Pons (tissue), 1 donor: Measurements from ENCODE around the gene GIGYF1.
A peak's percentile ranks its signal among the peaks of the same experiment; 100 is the strongest.
"Not testable (repeated sequence)": the region's sequence is repeated elsewhere in the genome, so short reads cannot be mapped to it uniquely, and the experiment has no call there.

ENCODE experiments used
- DNase-seq: peaks from one replicate; pipeline ENCODE4 v3.0.0-alpha.2; 2016; ENCODE audit warnings: low spot score

The GIGYF1 gene

DNA sequence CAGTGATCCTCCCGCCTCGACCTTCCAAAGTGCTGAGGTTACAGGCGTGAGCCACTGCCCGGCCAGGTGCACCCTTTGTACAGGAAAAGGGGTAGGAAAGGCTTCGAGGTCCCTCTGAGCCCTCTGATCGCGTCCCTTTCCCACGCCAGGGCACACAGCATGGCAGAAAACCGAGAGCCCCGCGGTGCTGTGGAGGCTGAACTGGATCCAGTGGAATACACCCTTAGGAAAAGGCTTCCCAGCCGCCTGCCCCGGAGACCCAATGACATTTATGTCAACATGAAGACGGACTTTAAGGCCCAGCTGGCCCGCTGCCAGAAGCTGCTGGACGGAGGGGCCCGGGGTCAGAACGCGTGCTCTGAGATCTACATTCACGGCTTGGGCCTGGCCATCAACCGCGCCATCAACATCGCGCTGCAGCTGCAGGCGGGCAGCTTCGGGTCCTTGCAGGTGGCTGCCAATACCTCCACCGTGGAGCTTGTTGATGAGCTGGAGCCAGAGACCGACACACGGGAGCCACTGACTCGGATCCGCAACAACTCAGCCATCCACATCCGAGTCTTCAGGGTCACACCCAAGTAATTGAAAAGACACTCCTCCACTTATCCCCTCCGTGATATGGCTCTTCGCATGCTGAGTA is 12.7 kb upstream of the GIGYF1 start:
- no peak for DNase-seq

DNA sequence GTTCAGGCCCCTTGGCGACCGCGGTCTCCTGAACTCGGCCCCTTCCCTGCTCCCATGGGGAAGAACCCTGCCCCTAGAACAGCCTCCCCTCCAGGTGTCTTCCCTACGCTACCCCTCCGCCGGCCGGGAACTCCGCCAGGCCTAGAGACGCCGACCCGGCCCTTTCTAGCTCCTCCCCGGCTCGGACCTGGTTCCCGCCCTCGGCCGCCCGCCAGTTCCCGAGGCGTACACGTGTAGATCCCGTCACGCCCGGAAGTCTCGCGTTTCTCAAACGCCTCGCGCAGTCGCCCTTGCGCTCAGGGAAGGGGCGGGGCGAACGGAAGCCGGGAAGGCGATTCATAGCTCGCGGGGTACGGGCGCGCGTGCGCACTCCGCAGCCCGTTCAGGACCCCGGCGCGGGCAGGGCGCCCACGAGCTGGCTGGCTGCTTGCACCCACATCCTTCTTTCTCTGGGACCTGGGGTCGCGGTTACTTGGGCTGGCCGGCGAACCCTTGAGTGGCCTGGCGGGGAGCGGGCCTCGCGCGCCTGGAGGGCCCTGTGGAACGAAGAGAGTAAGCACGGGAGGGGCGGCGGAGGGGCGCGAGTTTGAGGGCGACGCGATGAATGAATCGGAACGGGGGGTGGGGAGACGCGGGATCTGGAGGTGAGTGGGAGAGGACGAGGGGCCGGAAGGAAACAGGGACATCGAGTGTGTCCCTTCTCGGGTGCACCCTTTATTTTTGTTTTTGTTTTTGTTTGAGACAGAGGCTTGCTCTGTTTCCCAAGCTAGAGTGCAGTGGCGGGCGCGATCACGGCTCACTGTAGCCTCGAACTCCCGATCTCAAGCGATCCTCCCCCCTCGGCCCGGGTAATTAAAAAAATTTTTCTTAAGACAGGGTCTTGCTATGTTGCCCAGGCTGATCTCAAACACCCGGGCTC is 12.0 kb upstream of the GIGYF1 start, which contains the start of gene POP7:
Gene POP7 (plus strand): TSS at position 369 of the 919 bp plus-strand sequence. CDS start 710 bp downstream, outside the sequence.
- DNase-seq = peak; percentile 90

DNA sequence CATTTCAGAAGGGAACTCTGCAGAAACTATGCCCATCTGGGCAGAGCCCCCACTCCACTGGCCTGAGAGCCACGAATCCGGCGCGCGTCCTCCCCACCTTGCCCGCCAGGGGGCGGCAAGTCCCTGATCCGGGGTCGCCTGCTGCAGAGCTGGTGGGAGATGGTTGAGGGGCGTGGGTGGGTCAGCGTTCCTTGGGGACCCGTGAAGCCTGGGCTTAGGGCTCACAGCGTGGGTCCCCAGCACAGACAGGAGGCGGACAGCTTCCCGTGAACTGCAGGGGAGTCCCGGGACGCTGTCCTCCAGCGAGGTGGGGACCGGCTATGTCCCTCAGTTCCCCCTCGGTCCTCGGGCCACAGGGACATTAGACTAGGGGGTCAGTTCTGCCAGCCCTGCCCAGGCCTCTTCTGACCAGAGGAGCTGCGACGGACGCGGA is 11.3 kb upstream of the GIGYF1 start:
- peak; percentile 51 for DNase-seq

DNA sequence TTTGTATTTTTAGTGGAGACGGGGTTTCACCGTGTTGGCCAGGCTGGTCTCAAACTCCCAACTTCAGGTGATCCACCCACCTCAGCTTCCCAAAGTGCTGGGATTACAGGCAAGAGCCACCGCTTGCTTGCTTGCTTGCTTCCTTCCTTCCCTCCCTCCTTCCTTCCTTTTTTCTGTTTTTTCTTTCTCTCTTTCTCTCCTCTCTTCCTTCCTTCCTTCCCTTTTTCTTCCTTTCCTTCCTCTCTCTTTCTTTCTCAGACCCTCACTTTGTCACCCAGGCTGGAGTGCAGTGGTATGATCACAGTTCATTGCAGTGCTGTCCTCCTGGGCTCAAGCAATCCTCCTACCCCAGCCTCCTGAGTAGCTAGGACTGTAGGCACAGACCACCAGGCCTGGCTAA is 7.0 kb upstream of the GIGYF1 start:
- DNase-seq = not testable (repeated sequence)

DNA sequence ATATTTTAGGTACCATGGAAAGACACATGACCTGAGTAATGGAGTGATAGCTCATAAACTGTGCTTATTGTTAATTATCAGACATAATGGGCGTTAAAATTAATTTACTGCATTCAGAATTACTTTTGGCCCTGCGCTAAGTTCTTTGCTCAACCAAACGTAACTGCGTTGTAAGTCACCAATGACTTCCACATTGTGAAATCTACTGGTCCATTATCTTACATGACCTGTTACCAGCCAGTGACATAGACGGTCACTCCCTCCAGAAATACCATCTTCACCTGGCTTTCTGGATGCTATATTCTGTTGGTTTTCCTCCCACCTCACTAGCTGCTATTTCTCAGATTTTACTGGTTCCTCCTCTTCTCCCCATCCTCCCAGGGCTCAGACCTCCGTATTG is 5.0 kb upstream of the GIGYF1 start:
- no peak for DNase-seq

DNA sequence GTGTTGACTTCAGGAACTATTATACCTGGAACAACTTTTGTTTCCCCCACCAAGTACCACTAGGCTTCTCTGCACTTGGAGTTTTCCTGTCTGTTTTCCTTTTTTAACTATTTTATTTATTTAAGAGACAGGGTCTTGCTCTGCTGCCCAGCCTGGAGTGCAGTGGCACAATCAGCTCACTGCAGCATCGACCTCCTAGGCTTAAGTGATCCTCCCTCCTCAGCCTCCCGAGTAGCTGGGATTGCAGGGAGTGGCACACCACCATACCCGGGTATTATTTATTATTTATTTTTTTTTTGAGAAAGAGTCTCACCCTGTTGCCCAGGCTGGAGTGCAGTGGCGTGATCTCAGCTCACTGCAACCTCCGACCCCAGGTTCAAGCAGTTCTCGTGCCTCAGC is 2.1 kb upstream of the GIGYF1 start:
- no peak for DNase-seq

DNA sequence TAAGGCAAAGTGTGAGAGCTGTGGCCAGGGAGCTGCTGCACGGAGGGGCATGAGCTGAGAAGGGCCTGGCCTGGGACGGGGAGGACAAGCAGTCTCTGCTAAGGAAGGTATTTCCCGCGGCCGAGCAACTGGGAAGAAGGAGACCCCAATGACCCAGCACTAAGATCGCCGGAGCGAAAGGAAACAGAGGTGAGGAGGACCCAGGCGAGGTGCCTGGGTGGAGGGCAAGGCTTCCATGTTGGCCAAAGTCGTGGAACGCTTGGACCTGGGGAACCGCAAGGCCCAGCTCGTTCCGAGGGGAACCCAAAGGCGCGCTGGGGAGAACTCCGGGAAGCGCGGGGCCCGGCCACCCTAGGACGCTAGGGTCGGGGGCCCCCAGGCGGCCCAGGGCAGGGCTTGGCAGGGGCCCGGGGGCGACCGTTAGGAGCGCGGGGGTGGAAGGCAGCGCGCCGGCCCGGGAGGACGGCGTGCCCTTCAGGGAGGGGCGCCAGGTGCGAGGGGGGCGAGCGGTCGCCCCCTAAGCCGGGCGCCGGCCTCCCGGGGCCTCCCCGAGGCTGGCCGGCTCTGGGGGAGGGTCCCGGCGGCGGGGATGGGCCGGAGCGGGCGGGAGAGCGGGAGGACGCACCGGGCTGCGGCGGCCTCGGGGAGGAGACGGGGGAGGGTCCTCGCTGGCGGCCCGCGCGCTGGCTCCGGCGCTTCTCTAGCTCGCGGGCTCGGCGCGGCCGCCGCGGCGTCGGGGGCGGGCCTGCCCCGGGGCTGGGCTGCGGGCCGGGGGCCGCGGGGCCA is 545 bp downstream of the GIGYF1 start:
- no peak for DNase-seq

DNA sequence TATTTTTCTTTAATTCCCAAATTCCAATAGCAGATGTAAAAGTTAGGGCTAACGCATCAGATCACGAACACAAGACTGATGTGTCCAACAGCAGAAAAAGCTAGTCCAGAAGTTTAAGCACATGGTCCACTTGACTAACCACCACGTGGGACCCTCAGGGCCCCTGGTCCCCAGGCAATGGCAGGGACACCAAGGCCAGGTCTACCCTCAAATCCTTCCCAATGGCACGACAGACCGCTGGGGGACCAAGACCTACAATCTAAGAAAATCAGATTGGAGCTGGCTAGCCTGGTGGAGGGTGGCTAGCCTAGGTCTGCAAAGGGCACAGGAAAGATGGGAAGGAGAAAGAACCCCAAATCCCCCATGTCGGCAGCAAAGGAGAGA is 1.5 kb downstream of the GIGYF1 start:
- DNase-seq = no peak

DNA sequence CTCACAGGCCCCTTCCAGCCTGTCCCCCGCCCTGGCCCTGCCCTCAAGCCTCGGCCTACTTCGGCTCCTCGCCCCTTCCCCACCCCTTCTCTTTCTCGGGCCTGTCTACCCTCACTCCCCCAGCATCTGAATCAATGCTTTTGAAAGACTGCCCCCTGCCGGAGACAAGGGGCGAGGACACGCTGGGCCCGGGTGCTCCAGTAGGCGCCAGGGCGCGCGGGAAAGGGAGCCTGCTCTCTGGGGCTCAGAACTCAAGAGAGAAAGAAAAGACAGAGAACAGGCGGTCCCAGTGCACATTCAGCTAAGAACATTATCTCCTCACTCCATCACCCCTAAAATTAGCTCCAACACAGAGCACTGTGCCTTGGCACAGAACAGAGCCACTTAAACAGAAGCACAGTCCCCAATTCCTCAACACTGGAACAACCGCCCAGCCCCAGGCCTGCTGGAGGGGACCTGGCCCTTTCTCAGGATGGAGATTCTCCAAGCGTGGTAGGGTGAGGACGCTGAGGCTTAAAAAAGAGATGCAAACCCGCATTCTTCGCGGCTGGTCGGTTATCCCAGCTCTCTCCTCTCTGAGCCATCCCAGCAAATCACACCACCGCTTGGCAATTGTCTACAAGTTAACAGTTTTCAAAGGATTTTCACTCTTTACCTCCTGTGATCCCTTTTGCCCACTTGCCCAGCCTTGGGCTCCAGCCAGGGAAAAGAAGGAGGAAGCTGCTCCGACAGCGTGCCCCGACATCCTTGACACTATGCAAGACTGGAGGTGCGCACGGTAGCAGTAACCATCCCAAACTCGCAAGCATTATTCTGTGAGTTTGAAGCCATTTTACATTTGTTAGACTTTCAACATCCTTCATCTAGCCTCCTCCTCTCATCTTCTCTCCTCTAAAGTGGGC is 2.1 kb downstream of the GIGYF1 start:
- DNase-seq = peak; percentile 73

DNA sequence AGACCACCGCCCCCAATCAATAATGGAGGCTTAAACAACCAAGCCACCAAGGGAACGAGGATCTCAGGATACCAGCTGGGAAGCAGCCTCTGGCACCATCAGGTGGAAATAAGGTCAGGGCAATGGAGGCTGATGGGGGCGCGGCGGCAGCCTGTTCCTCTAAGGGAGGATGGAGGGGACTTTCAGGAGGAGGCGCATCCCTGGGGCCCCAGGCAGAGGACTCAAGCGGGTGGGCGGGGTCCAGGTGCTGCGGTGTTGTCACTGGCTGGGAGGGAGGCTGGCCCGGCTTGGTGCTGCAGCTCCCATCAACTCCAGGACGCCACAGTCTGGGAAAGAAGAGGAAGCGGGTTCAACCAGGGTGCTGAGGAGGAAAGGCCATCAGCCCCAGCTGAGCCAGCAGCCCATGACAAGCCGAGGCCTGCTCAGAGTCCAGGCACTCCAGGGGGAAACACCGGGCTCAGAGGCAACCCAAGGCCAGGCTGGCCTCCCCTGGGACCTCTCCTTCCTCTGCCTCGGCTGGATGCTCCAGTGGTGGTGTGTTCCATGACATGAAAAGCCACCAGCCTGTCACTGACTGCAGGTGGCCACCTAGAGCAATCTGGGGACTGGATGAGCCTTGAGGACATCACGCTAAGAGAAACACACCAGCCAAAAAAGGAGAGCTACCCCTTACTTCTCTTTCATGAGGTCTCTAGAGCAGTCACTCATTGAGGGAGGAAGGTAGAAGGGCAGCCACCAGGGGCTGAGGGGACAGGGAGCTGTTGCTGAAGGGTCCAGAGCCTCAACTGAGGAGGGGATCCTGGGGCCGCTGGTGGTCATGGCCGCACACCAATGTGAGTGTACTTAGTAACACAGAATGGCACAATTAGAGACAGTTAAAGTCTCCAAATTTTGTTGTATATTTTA is 4.6 kb downstream of the GIGYF1 start:
- no peak for DNase-seq

DNA sequence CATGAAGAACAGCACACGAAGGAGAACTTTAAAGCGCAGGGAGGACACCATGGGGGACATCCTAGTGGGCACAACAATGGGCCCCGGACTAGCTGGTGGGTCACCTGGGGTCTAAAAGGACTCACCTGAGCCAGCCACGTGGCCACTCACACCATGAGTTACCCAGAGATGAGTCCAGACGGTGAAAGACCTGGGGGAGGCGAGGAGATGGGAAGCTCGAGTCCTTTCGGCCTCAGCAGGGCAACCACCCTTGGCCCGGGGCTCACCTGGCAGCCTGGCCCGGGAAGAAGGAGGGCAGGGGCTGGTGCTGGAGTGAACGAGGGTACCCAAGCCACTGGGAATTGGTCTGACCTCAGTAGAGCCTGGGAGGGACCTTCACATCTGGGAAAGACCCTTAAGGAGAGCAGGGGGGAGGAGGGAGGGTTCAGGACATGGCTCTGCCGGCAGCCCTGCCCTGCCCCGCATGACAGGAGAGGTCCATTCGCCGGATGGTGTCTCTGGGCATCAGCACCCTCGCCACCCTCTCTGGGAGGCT is 5.7 kb downstream of the GIGYF1 start:
- DNase-seq = no peak

DNA sequence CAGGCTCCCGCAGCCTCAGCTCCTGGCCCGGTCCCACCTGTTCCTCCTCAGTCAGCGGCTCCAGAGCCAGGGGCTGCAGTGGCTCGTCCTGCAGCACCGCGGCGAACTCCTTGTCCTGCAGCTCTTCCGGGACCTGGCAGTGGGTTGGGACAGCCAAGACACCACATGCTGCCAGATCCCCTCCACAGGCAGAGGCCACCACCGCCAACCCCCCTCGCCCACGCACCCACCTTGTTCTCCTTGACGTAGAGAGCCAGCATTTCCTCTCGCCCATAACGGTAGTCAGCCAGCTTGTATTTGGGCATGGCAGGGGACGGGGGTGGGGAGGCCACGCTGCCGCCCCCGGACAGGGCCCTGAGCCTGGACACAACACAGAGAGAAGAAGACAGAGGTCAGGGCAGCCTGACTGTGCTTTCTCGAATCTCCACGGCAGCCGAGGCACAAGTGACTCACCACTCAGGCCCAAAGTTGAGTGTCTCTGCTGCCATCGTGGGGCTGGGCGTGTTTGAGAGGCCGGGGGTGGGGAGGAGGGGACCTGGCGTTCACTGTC is 6.2 kb downstream of the GIGYF1 start:
- no peak for DNase-seq

DNA sequence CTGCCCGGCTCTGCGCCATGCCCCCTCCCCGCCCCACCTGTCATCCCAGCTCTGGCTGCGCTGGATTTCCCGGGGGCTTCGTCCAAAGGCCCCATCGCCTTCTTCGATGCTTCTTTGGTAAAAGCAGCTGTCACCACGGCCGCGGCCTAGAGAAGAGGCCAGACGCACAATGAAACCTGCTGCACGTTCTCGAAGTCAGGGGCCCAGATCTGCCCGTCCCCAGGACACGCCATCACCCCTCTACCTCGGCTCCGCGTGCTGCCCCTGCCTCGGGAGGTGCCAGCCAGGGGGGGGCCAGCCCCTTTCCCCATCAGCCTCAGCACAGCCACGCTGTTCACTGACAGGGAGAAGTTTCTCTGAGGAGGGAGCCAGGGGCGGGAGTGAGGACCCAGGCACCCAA is 6.8 kb downstream of the GIGYF1 start:
- no peak for DNase-seq

DNA sequence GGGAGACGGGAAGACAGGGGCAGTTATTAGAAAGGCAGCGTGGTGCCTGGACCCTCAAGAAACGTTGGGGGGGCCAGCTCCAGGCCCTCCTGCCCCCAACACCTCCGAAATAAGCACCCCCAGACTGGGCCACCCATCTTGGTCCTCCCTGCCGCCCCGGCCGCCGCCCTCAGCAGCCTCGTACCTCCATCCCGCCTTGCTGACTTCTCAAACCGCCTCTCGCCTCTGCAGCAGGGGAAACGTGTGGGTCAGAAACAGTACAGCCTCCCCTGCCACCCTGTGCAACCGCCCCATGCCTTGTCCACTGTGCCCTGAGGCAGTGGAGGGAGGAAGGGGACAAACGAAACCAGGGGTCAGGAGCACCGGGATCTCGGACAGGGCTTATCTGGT is 7.2 kb downstream of the GIGYF1 start:
- DNase-seq = no peak

DNA sequence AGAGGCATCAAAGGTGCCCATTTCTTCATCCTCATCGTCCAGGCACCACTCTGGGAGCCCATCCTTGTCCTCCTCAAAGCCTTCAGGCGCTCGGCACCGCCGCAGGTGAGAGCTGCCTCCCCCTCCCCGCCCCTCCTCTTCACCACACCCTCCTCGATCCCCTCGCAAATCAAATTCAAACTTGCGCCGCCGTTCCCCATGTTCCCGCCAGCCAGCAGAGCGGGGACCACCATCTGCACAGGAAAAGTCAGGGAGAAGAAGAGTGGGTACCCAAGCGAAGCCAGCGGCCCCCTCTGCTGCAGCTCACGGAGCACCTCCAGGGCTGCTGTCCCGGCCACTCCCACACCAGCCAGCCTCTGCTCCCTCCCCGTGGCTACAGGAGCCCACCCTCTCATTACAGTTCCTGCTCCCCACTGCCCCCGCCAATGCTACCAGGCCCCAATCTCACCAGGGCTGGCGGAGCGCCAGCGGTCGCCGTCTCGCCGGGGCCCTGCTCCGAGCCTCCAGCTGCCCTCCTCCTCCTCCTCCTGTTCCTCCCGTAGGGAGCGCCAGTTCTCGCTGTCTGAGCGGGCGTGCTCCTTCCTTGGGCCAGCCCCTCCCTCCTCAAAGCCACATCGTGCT is 7.7 kb downstream of the GIGYF1 start:
- no peak for DNase-seq

DNA sequence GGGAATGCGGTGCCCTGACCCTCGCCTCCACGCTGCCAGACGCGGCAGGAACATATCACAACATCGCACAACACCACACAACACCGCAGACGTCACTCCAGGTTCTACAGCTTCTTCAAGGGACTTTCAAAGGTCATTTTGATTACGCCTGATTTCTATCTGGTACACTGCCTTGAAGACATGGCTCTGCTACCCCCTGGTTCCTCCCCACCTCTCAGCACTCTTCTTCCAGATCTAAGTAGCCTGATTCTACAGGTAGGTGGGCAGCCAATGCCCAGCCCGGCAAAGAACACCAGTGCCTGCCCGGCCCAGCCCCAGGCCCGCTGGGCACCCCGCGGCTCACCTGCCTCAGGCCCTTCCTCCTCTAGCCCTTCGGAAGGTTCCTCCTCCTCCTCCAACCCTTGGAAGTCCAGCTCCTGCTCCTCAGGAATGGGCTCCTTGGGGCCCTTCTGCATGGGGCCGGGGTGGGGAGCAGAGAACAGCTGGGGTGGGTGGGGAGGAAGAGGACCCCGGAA is 8.4 kb downstream of the GIGYF1 start:
- DNase-seq = no peak

DNA sequence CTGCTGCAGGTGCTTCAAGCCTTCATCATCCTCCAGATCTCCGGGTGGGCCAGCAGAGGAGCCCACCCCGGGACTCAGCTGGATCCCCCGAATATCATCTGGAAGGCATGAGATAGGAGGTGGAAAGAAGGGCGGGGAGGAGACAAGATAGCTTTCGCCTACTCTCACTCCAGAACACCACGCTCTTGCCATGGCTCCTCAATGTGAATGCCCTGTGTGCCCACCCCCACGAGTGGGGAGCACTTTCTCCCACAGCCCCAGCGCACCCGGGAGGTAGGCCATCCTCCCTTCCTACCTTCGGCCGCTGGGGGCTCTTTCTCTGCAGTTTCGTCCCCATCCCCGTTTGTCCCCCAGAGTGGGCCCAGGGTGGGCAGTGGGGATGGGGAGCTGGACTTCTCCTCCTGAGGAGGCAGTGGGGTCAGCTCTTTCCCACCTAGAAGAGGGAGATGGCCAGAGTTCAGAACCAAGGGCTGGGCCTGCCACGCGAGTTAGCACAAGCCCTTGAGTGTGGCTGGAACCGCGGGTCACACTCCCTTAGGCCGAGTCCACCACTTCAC is 8.9 kb downstream of the GIGYF1 start:
- DNase-seq = no peak

DNA sequence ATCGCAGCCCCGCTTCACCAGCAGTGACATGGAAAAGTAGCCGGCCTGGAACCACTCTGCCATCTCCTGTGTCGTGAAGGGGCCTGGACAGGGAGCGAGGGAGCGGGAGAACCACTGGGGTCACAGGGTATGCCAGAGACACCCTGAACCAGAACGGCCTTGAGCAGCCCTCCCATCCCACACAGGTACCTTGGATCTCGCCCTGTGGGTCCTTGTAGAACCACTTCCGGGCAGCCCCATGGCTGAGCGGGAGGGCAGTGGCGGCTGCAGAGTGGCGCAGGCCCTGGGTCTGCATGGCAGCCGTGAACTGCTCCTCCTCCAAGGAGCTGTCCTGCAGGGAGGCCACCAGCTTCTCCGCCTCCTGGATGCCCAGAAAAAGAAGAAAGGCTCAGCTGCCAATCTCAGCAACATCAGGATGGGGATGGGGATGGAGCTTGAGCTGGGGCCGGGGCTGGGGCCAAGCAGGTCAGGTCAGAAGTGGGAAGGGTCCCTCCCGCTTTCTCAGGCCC is 9.5 kb downstream of the GIGYF1 start:
- DNase-seq = no peak
